MCF 10A (cell line): ENCODE measurements around the gene HIGD1C. TPM values are rescaled to one million over a fixed set of nuclear protein-coding genes. Genes with fewer than 3 reads are reported as not detected.

Experiments used
- BruUV-seq: library from RNA; stranded (reverse); fragments of 400-500 nt; replicated peaks from 2 replicates; lab custom pipeline; 2021; lab: Mats Ljungman, UMichigan
- CTCF ChIA-PET: fragments of 300-600 bp; sonication (Branson Sonifier 250); formaldehyde crosslinking; extraction: SDS; loops from one replicate; lab custom pipeline; 2021; ENCODE audit warnings: antibody characterized with exemption, inconsistent platforms; lab: Yijun Ruan, JAX
- POLR2A ChIA-PET: fragments of 300-600, 350-650 bp; sonication (Branson Sonifier 250); formaldehyde crosslinking; extraction: SDS; loops from one replicate; lab custom pipeline; 2020; ENCODE audit warnings: antibody characterized with exemption, inconsistent platforms; lab: Yijun Ruan, JAX
- DNase-seq: peaks from one replicate; pipeline ENCODE4 v3.0.0-alpha.2; 2018; ENCODE audit not compliant: unreplicated experiment
- H3K27ac Mint-ChIP-seq: one replicate; pipeline ENCODE4 v1.8.0; 2022; ENCODE audit warnings: mild to moderate bottlenecking, low read depth, mixed read lengths; ENCODE audit not compliant: unreplicated experiment
- H3K27me3 Mint-ChIP-seq: one replicate; pipeline ENCODE4 v1.8.0; 2022; ENCODE audit warnings: mixed read lengths; ENCODE audit not compliant: insufficient read depth, unreplicated experiment
- H3K36me3 Mint-ChIP-seq: one replicate; pipeline ENCODE4 v1.8.0; 2022; ENCODE audit warnings: mild to moderate bottlenecking, moderate library complexity, mixed read lengths; ENCODE audit not compliant: insufficient read depth, unreplicated experiment
- H3K4me1 Mint-ChIP-seq: one replicate; pipeline ENCODE4 v1.8.0; 2022; ENCODE audit warnings: mixed read lengths; ENCODE audit not compliant: insufficient read depth, unreplicated experiment
- H3K4me3 Mint-ChIP-seq: one replicate; pipeline ENCODE4 v1.8.0; 2022; ENCODE audit warnings: mild to moderate bottlenecking, moderate library complexity, mixed read lengths; ENCODE audit not compliant: unreplicated experiment
- H3K9me3 Mint-ChIP-seq: one replicate; pipeline ENCODE4 v1.8.0; 2022; ENCODE audit warnings: mixed read lengths; ENCODE audit not compliant: unreplicated experiment
- intact Hi-C: fragments of 100-400 bp; cut with micrococcal nuclease; formaldehyde crosslinking; loops from 2 replicates; pipeline ENCODE4 v1.14.1; 2022
- total RNA-seq: library from RNA; stranded (reverse); gene quantifications from 2 replicates; pipeline ENCODE4 v1.2.3, GENCODE V29; 2022
- TF ChIP-seq, protein P1 (sequence below): fragments of 200-600 bp; IDR thresholded peaks from one replicate; pipeline ENCODE4 v1.8.0; 2022; ENCODE audit warnings: antibody characterized with exemption, mild to moderate bottlenecking; ENCODE audit not compliant: unreplicated experiment

HIGD1C gene
- total RNA-seq, 1 experiment from 2014 or later, result not detected

DNA sequence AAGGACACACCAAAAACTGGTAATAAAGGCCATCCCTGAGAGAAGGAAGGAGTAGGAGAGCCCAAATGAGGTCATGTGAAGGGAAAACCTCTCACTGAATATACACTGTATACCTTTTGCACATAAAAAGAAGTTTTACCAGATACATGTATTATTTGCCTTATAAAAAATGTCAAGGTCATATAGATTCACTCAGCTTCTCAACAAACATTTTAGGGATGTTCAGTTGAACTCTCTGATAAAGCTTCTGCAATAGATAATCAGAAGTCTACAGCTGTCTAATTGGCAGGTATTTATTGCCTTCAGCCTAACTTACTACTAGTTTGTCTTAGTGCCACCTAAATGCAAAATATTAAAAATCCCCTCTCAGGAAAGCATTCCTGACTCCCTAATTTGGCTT is 65.1 kb downstream of the HIGD1C start:
- ChIA-PET POLR2A (interaction anchor here (1.9 kb wide), 1 partner anchor 11 kb away, joined by 8 read pairs; no protein-coding TSS in a partner anchor), CTCF (no interaction called here)
- H3K9me3 Mint-ChIP-seq, result no peaks in the 10 kb centered on the region
- H3K4me1 Mint-ChIP-seq, result peaks cover 10% of the 10 kb centered on the region
- no TSS peak for BruUV-seq
- TF ChIP-seq, protein P1, sequence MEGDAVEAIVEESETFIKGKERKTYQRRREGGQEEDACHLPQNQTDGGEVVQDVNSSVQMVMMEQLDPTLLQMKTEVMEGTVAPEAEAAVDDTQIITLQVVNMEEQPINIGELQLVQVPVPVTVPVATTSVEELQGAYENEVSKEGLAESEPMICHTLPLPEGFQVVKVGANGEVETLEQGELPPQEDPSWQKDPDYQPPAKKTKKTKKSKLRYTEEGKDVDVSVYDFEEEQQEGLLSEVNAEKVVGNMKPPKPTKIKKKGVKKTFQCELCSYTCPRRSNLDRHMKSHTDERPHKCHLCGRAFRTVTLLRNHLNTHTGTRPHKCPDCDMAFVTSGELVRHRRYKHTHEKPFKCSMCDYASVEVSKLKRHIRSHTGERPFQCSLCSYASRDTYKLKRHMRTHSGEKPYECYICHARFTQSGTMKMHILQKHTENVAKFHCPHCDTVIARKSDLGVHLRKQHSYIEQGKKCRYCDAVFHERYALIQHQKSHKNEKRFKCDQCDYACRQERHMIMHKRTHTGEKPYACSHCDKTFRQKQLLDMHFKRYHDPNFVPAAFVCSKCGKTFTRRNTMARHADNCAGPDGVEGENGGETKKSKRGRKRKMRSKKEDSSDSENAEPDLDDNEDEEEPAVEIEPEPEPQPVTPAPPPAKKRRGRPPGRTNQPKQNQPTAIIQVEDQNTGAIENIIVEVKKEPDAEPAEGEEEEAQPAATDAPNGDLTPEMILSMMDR, result no peak
- no peak for DNase-seq
- H3K27me3 Mint-ChIP-seq, result no peaks in the 10 kb centered on the region
- H3K36me3 Mint-ChIP-seq, result peaks cover 28% of the 10 kb centered on the region
- intact Hi-C loops, result no loop called here
- H3K4me3 Mint-ChIP-seq, result no peak overlapping the region
- no peak overlapping the region for H3K27ac Mint-ChIP-seq

DNA sequence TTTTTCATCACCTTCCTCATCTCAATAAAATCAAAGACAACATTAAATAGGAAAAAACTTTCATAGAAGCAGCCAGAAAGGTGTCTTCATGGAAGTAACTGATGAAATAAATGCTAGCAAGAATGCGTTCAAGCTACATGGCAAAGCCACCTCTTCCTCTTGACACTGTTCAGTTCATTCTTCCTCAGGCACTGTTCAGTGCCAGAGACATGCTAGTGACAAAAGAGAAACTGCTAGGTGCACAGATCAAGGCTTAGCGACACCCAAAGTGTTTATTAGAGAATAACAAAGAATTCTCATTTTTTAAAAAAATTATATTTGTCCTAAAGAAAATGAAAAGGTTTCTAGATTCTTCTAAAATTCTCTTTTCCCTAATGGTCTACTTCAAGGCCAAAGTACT is 66.6 kb downstream of the HIGD1C start:
- H3K36me3 Mint-ChIP-seq, result peaks cover 28% of the 10 kb centered on the region
- BruUV-seq, result no TSS peak
- H3K4me1 Mint-ChIP-seq, result peaks cover 11% of the 10 kb centered on the region
- no peaks in the 10 kb centered on the region for H3K9me3 Mint-ChIP-seq
- no peak for DNase-seq
- no peak overlapping the region for H3K4me3 Mint-ChIP-seq
- no peak overlapping the region for H3K27ac Mint-ChIP-seq
- CTCF ChIA-PET, result interaction anchor here (0.7 to 1.3 kb wide), 2 partner anchors 9 to 232 kb away, joined by 3 to 6 read pairs; no protein-coding TSS in a partner anchor
- intact Hi-C loops, result no loop called here
- no peaks in the 10 kb centered on the region for H3K27me3 Mint-ChIP-seq
- POLR2A ChIA-PET, result interaction anchor here (1.3 to 1.9 kb wide), 2 partner anchors 9 to 20 kb away, joined by 3 to 8 read pairs; no protein-coding TSS in a partner anchor
- TF ChIP-seq, protein P1, result no peak

DNA sequence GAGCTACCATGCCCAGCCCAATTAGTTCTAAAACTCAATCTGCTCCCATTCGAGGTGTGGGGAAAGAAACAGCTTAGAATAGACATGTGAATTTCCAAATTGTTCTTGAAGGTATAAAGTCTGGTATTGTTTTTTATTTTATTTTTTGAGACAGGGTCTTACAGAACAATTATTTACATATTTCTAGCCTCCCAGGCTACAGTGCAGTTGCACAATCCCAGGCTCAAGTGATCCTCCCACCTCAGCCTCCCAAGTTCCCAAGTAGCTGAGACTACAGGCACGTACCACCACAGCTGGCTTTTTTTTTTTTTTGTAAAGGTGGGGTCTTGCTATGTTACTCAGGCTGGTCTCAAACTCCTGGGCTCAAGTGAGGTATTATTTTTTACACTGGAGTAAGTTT is 67.6 kb downstream of the HIGD1C start:
- no TSS peak for BruUV-seq
- intact Hi-C loops, result loop anchor here (5.0 kb wide), 1 partner anchor 98 kb away; no protein-coding TSS in a partner anchor
- CTCF ChIA-PET, result interaction anchor here (0.6 kb wide), 1 partner anchor 855 kb away, joined by 5 read pairs; no protein-coding TSS in a partner anchor
- H3K9me3 Mint-ChIP-seq, result no peaks in the 10 kb centered on the region
- POLR2A ChIA-PET, result interaction anchor here (0.6 to 1.3 kb wide), 2 partner anchors 21 to 59 kb away, joined by 3 read pairs; no protein-coding TSS in a partner anchor
- H3K27me3 Mint-ChIP-seq, result no peaks in the 10 kb centered on the region
- TF ChIP-seq, protein P1, result no peak
- peaks cover 28% of the 10 kb centered on the region for H3K36me3 Mint-ChIP-seq
- peaks cover 13% of the 10 kb centered on the region for H3K4me1 Mint-ChIP-seq
- H3K27ac Mint-ChIP-seq, result no peak overlapping the region
- H3K4me3 Mint-ChIP-seq, result no peak overlapping the region
- no peak for DNase-seq

Other genes with a start within 250 kb of the HIGD1C start
- 73.1 and 87.2 TPM in 2 replicates for gene ATF1, start 188.4 kb upstream of the HIGD1C start, total RNA-seq
- not detected in 2 replicates for gene TMPRSS12, start 109.6 kb upstream of the HIGD1C start, total RNA-seq
- gene SLC11A2, start 73.8 kb downstream of the HIGD1C start, total RNA-seq, result 45.6 and 60.9 TPM in 2 replicates
- gene LETMD1, start 95.8 kb downstream of the HIGD1C start, total RNA-seq, result 60.5 and 65.8 TPM in 2 replicates
- 41.4 and 46.3 TPM in 2 replicates for gene CSRNP2, start 131.1 kb downstream of the HIGD1C start, total RNA-seq
- gene TFCP2, start 220.6 kb downstream of the HIGD1C start, total RNA-seq, result 31.5 and 34.9 TPM in 2 replicates